NCI-H2227 (cell line): ENCODE data around the gene POLRMT.
"Not testable (repeated sequence)": the region's sequence is repeated elsewhere in the genome, so short reads cannot be mapped to it uniquely, and the experiment has no call there.

ENCODE experiments used
- DNase-seq: peaks from one replicate; lab custom pipeline; 2025; ENCODE audit not compliant: unreplicated experiment; lab: John Stamatoyannopoulos, UW

The POLRMT gene

DNA sequence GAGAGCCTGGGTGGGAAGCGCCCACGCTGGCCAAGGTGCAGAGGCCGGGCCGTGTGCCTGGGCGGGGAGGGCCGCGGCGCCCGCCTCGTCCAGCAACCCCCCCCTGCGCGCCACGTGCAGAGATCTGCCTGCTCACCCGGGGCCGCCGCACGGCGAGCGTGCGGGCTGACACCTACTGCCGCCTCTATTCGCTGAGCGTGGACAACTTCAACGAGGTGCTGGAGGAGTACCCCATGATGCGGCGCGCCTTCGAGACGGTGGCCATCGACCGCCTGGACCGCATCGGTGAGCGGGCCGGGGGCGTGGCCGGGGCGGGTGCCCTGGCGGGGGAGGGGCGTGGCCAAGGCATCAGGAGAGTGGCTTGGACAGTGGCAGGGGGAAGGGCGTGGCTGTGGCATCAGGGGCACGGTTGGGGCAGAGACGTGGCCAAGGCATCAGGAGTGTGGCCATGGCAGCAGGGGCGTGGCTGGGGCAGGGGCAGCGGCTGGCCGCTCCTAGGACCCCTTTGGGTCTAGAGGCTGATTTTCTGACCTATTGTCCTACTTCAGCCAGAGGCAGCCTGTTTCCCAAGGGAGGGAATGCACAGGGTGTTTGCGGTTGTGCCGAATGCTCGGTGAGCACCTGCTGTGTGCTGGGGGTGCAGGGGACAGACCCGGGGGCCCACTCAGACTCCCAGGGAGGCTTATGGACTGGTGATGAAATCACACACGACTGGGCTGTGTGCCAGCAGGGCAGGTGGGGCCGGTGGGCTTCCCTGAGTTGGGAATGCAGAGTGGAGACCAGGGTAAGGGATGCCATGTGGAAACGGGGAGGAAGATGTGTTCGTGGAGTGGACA lies 19.4 kb downstream of the POLRMT start:
- DNase-seq, result no peak

- DNase-seq, result no peak
Measured at GRCh38 chr19:612941-613340, 20.4 kb downstream of the POLRMT start.

GRCh38 chr19:611481-611868 lies 21.9 kb downstream of the POLRMT start:
- no peak for DNase-seq

- DNase-seq, result no peak
Measured at GRCh38 chr19:610801-611480, 22.4 kb downstream of the POLRMT start.

DNA sequence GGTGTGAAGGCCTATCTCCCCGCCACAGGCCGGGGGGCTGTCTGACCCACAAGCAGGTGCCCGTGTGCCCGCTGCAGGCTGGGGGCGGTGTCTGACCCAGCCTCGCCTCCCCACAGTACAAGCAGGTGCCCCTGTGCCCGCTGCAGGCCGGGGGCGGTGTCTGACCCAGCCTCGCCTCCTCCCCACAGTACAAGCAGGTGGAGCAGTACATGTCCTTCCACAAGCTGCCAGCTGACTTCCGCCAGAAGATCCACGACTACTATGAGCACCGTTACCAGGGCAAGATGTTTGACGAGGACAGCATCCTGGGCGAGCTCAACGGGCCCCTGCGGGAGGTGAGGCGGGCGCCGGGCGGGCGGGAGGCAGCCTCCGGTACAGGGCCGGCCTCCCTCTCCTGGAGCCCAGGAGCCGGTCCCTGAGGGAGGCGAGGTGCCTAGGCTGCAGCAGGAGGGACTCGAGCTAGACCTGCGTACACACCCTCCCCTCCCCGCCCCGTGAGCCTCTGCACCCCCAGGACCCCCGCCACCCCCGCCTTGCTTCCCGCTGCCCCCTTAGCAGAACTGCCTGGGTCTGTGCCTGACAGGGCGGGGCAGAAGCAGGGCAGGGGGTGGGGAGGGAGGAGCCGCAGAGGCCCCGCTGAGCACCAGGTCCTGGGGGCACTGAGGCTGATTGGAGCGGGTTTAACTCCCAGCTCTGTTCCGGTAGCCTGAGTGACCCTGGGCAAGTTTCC lies 23.1 kb downstream of the POLRMT start:
- no peak for DNase-seq

DNA sequence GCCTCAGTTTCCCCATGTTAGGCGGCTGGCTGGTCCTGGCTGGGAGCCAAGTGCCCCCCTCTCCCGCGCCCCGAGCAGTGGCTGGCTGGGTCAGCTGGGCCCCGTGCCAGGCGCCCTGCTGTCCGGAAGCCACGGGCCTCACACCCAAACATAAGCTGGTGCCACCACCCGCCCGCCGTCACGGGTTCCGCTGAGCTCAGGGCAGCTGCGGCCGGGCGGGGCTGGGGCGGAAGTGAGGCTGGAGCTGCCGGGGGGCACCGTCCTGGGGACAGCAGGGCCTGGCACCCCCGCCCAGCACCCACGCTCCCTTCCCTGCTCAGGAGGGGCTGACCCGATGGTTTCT lies 24.4 kb downstream of the POLRMT start:
- no peak for DNase-seq

- DNase-seq, result no peak
Measured at GRCh38 chr19:608155-609003, 25.0 kb downstream of the POLRMT start.

DNA sequence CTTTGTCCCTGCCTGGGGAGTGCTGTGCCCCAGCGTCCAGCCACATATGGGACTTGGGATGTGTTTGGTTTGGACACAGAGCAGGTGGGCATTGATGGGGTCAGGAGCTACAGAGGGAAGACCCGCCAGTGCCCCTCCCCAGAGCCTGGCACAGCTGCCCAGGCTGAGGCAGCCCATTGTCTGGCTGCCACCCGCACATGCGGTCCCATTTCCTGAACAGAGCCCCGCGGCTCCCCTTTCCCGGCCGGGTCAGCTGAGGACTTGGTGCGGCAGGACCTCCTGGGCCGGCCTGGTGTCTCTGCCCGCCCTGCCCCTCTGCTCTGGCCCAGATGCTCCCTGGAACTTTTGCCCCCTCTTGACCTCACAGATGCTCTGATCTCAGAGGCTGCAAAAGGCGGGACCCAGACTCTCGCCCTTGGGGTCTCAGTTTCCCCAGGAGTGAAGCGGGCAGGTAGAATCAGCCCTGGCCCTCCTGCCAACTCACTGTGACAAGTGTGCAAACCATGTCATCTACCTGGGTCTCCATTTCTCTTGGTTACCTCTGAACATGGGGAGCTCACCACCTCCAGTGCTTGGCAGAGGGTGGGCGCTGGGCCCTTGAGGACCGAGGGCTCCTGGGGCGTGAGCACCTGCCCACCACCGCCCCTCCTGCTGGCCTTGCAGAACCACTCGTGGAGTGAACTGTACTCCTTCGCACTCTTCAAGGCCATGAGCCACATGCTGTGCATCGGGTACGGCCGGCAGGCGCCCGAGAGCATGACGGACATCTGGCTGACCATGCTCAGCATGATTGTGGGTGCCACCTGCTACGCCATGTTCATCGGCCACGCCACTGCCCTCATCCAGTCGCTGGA lies 25.8 kb downstream of the POLRMT start:
- no peak for DNase-seq

DNA sequence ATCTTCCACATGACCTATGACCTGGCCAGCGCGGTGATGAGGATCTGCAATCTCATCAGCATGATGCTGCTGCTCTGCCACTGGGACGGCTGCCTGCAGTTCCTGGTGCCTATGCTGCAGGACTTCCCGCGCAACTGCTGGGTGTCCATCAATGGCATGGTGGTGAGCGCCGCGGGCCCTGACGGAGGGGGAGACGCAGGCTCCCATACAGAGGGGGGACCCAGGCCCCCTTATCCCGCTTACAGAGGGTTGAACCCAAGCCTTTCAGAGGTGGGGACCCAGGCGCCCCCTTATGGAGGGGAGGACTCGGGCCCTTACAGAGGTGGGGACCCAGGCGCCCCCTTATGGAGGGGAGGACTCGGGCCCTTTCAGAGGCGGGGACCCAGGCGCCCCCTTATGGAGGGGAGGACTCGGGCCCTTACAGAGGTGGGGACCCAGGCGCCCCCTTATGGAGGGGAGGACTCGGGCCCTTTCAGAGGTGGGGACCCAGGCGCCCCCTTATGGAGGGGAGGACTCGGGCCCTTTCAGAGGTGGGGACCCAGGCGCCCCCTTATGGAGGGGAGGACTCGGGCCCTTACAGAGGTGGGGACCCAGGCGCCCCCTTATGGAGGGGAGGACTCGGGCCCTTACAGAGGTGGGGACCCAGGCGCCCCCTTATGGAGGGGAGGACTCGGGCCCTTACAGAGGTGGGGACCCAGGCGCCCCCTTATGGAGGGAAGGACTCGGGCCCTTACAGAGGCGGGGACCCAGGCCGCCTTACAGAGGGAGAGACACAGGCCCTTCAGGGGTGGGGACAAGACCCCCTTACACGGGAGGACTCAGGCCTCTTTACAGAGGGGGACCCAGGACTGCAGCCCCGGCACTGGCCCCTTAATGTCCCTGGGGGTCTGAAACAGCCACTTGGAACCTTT lies 28.0 kb downstream of the POLRMT start:
- not testable (repeated sequence) for DNase-seq

DNA sequence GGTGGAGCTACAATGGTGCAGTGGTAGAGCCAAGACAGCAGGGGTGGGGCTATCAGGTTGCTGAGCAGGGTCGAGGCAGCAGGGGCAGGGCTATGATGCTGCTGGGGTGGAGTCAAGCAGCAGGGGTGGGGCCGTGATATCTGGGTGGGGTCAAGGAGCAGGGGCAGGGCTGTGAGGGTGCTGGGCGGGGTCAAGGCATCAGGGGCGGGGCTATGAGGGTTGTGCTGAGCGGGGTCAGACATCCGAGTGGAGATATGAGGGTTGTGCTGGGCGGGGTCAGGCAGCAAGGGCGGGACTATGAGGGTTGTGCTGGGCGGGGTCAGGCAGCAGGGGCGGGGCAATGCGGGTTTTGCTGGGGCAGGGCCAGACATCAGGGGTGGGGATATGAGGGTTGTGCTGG lies 29.0 kb downstream of the POLRMT start:
- no peak for DNase-seq

- not testable (repeated sequence) for DNase-seq
Measured at GRCh38 chr19:603779-604178, 29.6 kb downstream of the POLRMT start.

DNA sequence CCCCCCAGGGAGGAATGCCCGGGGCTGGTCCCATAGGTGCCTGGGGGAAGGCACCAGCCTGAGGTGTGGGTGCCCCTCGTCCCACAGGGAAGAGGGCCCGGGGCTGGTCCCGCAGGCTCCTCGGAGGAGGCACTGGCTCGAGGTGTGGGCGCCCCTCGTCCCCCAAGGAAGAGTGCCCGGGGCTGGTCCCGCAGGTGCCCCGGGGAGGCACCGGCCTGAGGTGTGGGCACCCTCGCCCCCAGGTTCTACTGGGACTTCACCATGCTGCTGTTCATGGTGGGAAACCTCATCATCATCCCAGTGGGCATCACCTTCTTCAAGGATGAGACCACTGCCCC lies 30.1 kb downstream of the POLRMT start:
- not testable (repeated sequence) for DNase-seq

- no peak for DNase-seq
Measured at GRCh38 chr19:602391-603301, 30.7 kb downstream of the POLRMT start.

GRCh38 chr19:601790-602189 lies 31.5 kb downstream of the POLRMT start:
- DNase-seq, result no peak

GRCh38 chr19:601310-601709 lies 32.0 kb downstream of the POLRMT start:
- no peak for DNase-seq

DNA sequence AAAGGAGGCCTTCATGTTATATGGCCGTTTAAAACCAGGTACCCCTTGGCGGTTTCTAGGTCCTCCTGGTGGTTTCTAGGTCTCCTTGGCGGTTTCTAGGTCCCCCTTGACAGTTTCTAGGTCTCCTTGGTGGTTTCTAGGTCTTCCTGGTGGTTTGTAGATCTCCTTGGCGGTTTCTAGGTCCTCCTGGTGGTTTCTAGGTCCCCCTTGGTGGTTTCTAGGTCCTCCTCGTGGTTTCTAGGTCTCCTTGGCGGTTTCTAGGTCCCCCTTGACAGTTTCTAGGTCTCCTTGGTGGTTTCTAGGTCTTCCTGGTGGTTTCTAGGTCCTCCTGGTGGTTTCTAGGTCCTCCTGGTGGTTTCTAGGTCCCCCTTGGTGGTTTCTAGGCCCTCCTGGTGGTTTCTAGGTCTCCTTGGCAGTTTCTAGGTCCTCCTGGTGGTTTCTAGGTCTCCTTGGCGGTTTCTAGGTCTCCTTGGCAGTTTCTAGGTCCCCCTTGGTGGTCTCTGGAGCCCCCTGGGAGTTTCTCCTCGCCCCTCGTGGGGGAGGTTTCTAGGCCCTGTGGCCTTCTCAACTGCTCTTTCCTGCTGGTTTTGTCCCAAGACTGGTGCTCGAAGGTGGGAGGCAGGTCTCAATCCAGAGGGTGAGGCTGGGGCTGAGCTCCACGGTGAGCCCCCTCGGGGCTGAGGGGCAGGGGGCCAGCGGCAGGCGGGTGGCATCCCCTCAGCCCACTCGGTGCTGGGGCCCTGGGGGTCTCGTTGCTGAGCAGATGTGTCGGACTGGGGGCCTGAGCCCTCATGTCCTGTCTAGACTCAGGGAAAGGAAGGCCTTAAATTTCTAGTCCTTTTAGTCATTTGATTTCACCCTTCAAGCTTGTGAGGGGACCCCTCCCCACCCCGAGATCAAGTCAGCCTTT lies 35.7 kb downstream of the POLRMT start:
- DNase-seq, result no peak

DNA sequence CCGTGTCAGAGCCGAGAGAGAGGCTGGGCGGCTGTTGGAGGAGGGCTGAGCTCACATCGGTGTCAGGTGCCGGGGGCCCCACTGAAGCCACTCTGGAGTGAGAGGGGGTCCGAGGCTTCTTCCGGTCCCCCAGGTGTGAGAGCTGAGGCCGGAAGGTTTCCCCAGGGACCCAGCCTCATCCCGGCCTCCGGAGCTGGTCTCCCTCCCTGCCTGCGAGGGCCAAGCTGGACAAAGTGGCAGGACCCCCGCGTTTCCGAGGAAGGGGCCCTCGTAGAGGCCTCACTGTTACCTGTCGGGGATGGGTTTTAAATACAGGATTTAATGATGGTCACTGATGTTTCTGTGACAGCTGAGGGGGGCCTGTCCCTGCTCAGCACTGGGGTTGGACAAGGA lies 37.1 kb downstream of the POLRMT start:
- no peak for DNase-seq
